ENCODE measurements around the gene CD302. TPM values are rescaled to one million over a fixed set of nuclear protein-coding genes. Genes with fewer than 3 reads are reported as not detected.

The CD302 gene
- total RNA-seq, 1 donor from 2014 or later: 0.41 TPM

DNA sequence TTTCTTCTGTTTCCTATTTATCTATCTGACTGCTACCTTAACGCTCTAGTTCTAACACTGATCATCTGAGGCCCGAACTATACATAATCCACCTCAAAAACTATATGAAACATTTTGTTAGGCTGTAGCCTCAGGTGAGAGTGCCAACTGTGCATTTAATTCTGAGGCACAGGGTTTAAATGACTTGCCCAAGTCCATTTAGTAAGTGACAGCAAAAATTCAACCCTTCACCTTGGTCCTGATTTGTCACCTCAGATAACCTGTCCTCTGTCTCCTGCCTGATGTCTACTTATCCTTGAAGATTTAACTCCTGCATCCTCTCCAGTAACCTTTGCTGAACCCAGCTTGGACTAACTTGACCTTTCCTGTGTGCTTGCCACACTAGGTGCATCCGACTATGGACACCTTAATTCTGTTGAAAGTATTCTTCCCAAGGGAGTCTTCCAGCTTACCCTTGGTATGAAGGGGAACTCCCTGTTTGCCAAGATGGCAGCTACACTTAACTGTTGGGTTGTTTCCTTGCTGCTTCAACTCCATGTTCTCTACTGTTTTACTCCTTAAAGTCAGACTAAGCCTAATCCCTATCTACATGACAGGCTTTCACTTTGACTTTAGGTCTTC lies 23.5 kb downstream of the CD302 start:
- FAIRE-seq (no peak), DNase-seq (ENCODE audit: low read depth) (no peak)
- no peaks in the 10 kb centered on the region for H3K27me3 ChIP-seq (ENCODE audit: insufficient read depth, low read length)
- H3K79me2 ChIP-seq (ENCODE audit: insufficient read depth, low read length): no peaks in the 10 kb centered on the region
- no peak overlapping the region for H2AFZ ChIP-seq (ENCODE audit: low read depth, low read length)
- H3K4me2 ChIP-seq (ENCODE audit: low read length): no peak overlapping the region
- H4K20me1 ChIP-seq (ENCODE audit: insufficient read depth, low read length): no peaks in the 10 kb centered on the region
- no peak overlapping the region for H3K4me3 ChIP-seq (ENCODE audit: insufficient read depth, low read depth, low read length)
- Mint-ChIP-seq H3K27ac (ENCODE audit: unreplicated experiment) (peak overlapping the region; percentile 8), H3K27me3 (ENCODE audit: low read depth, unreplicated experiment) (no peaks in the 10 kb centered on the region), H3K9me3 (ENCODE audit: unreplicated experiment) (no peaks in the 10 kb centered on the region), H3K4me1 (ENCODE audit: low read depth, unreplicated experiment) (peaks cover 10% of the 10 kb centered on the region), H3K36me3 (ENCODE audit: low read depth, unreplicated experiment) (peaks cover 7% of the 10 kb centered on the region), H3K4me3 (ENCODE audit: unreplicated experiment) (no peak overlapping the region)
- peaks cover 4% of the 10 kb centered on the region for H3K4me1 ChIP-seq (ENCODE audit: insufficient read depth, low read length)
- no peak overlapping the region for H3K9ac ChIP-seq (ENCODE audit: low read length)
- peaks cover 19% of the 10 kb centered on the region for H3K36me3 ChIP-seq (ENCODE audit: insufficient read depth, low read length)
- no peak overlapping the region for H3K27ac ChIP-seq (ENCODE audit: low read depth, low read length)
- no peak for TF ChIP-seq EZH2 (IDR thresholded peaks at IDR 0.05; ENCODE audit: insufficient read depth, low read length)
- TF ChIP-seq CTCF (IDR thresholded peaks at IDR 0.05; ENCODE audit: insufficient read depth, low read depth, low read length): no peak
- H3K9me3 ChIP-seq (ENCODE audit: insufficient read depth, low read depth, low read length): no peaks in the 10 kb centered on the region

GRCh38 chr2:159773886-159774285 lies 24.1 kb downstream of the CD302 start:
- Histone ChIP-seq H3K27ac (ENCODE audit: low read depth, low read length) (no peak overlapping the region), H3K9me3 (ENCODE audit: insufficient read depth, low read depth, low read length) (no peaks in the 10 kb centered on the region), H3K36me3 (ENCODE audit: insufficient read depth, low read length) (peaks cover 20% of the 10 kb centered on the region), H3K27me3 (ENCODE audit: insufficient read depth, low read length) (no peaks in the 10 kb centered on the region), H2AFZ (ENCODE audit: low read depth, low read length) (no peak overlapping the region), H3K4me1 (ENCODE audit: insufficient read depth, low read length) (peaks cover 4% of the 10 kb centered on the region), H3K4me3 (ENCODE audit: insufficient read depth, low read depth, low read length) (no peak overlapping the region), H3K9ac (ENCODE audit: low read length) (no peak overlapping the region), H4K20me1 (ENCODE audit: insufficient read depth, low read length) (no peaks in the 10 kb centered on the region), H3K79me2 (ENCODE audit: insufficient read depth, low read length) (no peaks in the 10 kb centered on the region), H3K4me2 (ENCODE audit: low read length) (no peak overlapping the region)
- Mint-ChIP-seq H3K36me3 (ENCODE audit: low read depth, unreplicated experiment) (peaks cover 7% of the 10 kb centered on the region), H3K27me3 (ENCODE audit: low read depth, unreplicated experiment) (no peaks in the 10 kb centered on the region), H3K27ac (ENCODE audit: unreplicated experiment) (no peak overlapping the region), H3K4me3 (ENCODE audit: unreplicated experiment) (no peak overlapping the region), H3K9me3 (ENCODE audit: unreplicated experiment) (no peaks in the 10 kb centered on the region), H3K4me1 (ENCODE audit: low read depth, unreplicated experiment) (peaks cover 10% of the 10 kb centered on the region)
- TF ChIP-seq CTCF (IDR thresholded peaks at IDR 0.05; ENCODE audit: insufficient read depth, low read depth, low read length): no peak
- TF ChIP-seq EZH2 (IDR thresholded peaks at IDR 0.05; ENCODE audit: insufficient read depth, low read length): no peak
- DNase-seq (ENCODE audit: low read depth): no peak
- FAIRE-seq: no peak

DNA sequence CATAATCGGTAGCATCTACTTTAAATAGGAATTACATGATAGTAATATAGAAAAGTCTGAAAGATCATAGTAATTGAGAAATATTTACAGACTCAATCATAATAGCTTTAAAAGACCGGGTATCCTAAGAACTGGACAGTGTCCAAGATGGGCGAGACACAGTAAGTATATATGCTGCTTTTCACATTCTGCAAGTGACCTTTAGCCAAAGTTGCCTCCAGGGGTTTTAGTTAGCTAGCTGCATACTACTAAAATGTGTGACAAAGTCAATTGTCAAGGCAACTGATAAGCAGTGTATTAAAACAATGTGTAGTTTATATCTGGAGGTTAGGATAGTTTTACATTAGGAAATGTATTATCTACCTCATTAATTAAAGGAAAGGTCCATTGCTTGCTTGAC lies 24.6 kb downstream of the CD302 start:
- Histone ChIP-seq H3K79me2 (ENCODE audit: insufficient read depth, low read length) (no peaks in the 10 kb centered on the region), H3K4me1 (ENCODE audit: insufficient read depth, low read length) (peaks cover 4% of the 10 kb centered on the region), H3K4me2 (ENCODE audit: low read length) (no peak overlapping the region), H3K27me3 (ENCODE audit: insufficient read depth, low read length) (no peaks in the 10 kb centered on the region), H3K9me3 (ENCODE audit: insufficient read depth, low read depth, low read length) (no peaks in the 10 kb centered on the region), H3K4me3 (ENCODE audit: insufficient read depth, low read depth, low read length) (no peak overlapping the region), H3K27ac (ENCODE audit: low read depth, low read length) (no peak overlapping the region), H3K36me3 (ENCODE audit: insufficient read depth, low read length) (peaks cover 22% of the 10 kb centered on the region), H2AFZ (ENCODE audit: low read depth, low read length) (no peak overlapping the region), H3K9ac (ENCODE audit: low read length) (no peak overlapping the region), H4K20me1 (ENCODE audit: insufficient read depth, low read length) (no peaks in the 10 kb centered on the region)
- TF ChIP-seq CTCF (IDR thresholded peaks at IDR 0.05; ENCODE audit: insufficient read depth, low read depth, low read length) (no peak), EZH2 (IDR thresholded peaks at IDR 0.05; ENCODE audit: insufficient read depth, low read length) (no peak)
- FAIRE-seq (no peak), DNase-seq (ENCODE audit: low read depth) (no peak)
- Mint-ChIP-seq H3K36me3 (ENCODE audit: low read depth, unreplicated experiment) (peaks cover 7% of the 10 kb centered on the region), H3K4me1 (ENCODE audit: low read depth, unreplicated experiment) (peaks cover 10% of the 10 kb centered on the region), H3K27ac (ENCODE audit: unreplicated experiment) (peak overlapping the region; percentile 7), H3K4me3 (ENCODE audit: unreplicated experiment) (no peak overlapping the region), H3K27me3 (ENCODE audit: low read depth, unreplicated experiment) (no peaks in the 10 kb centered on the region), H3K9me3 (ENCODE audit: unreplicated experiment) (no peaks in the 10 kb centered on the region)

Measured in astrocyte (in vitro differentiated cells and primary cell).